ENCODE results near the gene SEMA6A.

The SEMA6A gene

DNA sequence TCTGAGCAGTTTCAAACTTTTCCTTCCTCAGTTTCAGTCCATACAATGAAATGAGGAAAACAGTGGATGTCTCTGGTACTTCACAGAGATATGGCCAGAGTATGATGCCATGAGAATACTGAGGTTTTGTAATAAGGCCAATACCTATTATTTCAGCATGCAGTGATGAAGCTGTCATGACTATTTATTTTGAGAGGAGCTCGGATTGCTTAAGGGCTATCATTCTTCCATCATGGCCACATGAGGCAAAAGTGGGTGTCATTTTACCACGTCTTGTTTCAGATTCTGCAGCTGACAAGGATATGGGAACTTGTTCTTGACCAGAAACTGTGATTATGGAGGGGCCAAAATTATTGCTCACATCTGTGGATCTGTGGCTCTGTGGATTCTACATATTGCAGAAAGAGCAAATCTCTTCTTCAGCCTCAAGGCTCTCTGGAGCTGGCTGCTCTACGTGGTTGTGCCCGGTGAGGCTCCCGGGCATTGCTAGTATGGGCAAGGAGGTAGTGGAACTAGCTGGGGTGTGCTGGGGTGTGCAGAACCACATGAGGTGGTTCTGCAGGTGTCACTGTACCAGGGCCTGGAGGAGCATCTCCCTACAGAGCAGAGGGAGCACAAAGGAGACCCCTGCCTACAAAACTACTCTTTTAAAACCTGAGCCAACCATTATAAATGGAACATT, 180.3 kb downstream of the SEMA6A start:
- no peak for DNase-seq

All from NCI-H1105 (cell line).